ENCODE results near the gene CHTOP. TPM values are rescaled to one million over a fixed set of nuclear protein-coding genes. Genes with fewer than 3 reads are reported as not detected.

Gene CHTOP
- total and polyA plus RNA-seq, 2 experiments from 2014 or later, result 73.4 to 97.8 TPM

DNA sequence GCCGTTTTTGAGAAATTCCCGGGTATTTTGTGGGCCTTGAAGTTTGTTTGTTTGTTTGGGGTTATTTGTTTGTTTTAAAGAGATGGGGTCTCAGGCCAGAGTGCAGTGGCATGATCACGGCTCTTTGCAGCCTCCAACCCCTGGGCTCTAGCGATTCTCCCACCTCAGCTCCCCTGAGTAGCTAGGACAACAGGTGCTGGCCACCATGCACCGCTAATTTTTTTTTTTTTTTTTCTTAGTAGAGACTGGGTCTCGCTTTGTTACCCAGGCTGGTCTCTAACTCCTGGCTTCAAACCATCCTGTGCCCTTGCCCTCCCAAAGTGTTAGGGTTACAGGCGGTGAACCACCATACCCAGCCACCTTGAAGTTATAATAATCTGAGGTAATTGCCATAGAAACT lies 2.0 kb downstream of the CHTOP start:
- Mint-ChIP-seq H3K9me3 (no peaks in the 10 kb centered on the region), H3K27me3 (ENCODE audit: insufficient read depth, low read depth, poor library complexity) (peaks cover 14% of the 10 kb centered on the region), H3K4me3 (peak overlapping the region; percentile 96), H3K4me1 (peaks cover 15% of the 10 kb centered on the region), H3K36me3 (ENCODE audit: low read depth) (peaks cover 70% of the 10 kb centered on the region), H3K27ac (peak overlapping the region; percentile 80; the same call in 1 of the 2 replicates)
- H4K20me1 ChIP-seq (replicated peaks; ENCODE audit: insufficient read depth), result peaks cover 26% of the 10 kb centered on the region
- H3K27me3 ChIP-seq (ENCODE audit: insufficient read depth), result no peaks in the 10 kb centered on the region
- peak overlapping the region; percentile 84; the same call in 1 of the 2 replicates for H3K4me2 ChIP-seq
- peak overlapping the region; percentile 89 for H3K4me3 ChIP-seq
- peaks cover 12% of the 10 kb centered on the region; the same call in 1 of the 2 replicates for H3K4me1 ChIP-seq (ENCODE audit: insufficient read depth)
- H3K27ac ChIP-seq (ENCODE audit: low read depth), result peak overlapping the region; percentile 63; the same call in 1 of the 2 replicates
- no peaks in the 10 kb centered on the region for H3K9me2 ChIP-seq (ENCODE audit: insufficient read depth)
- no peak overlapping the region for H2AFZ ChIP-seq
- H3K36me3 ChIP-seq (ENCODE audit: insufficient read depth), result peaks cover 51% of the 10 kb centered on the region
- peaks cover 22% of the 10 kb centered on the region for H3F3A ChIP-seq (replicated peaks; ENCODE audit: low read depth)
- no peak for TF ChIP-seq STAT1 (IDR thresholded peaks at IDR 0.05; ENCODE audit: unreplicated experiment)
- DNase-seq (ENCODE audit: low spot score) (no peak), ATAC-seq (no peak)
- peaks cover 57% of the 10 kb centered on the region for H3K79me2 ChIP-seq (replicated peaks; ENCODE audit: insufficient read depth)

DNA sequence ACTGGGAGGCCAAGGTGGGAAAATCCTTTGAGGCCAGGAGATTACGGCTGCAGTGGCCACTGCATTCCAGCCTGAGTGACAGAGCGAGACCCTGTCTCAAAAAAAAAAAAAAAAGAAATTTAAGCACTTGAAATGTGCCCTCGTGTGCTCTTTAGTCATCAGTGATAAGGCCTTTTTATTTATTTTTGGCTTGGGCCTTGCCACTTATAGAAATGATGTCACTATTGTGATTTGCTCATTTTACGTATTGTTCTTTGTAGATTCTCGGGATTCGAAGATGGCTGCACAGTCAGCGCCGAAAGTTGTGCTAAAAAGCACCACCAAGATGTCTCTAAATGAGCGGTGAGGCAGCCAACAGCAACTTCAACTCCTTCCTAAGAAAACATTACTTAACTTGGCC lies 2.4 kb downstream of the CHTOP start:
- peaks cover 15% of the 10 kb centered on the region for H3K4me1 Mint-ChIP-seq
- no peak overlapping the region for H3K27ac Mint-ChIP-seq
- Histone ChIP-seq H3K9me2 (ENCODE audit: insufficient read depth) (no peaks in the 10 kb centered on the region), H3K4me1 (ENCODE audit: insufficient read depth) (peaks cover 12% of the 10 kb centered on the region; the same call in 1 of the 2 replicates), H3F3A (replicated peaks; ENCODE audit: low read depth) (peaks cover 26% of the 10 kb centered on the region), H3K4me2 (no peak overlapping the region), H3K27ac (ENCODE audit: low read depth) (peak overlapping the region; percentile 63; the same call in 1 of the 2 replicates), H4K20me1 (replicated peaks; ENCODE audit: insufficient read depth) (peaks cover 30% of the 10 kb centered on the region), H3K4me3 (no peak overlapping the region), H3K79me2 (replicated peaks; ENCODE audit: insufficient read depth) (peaks cover 61% of the 10 kb centered on the region), H3K36me3 (ENCODE audit: insufficient read depth) (peaks cover 55% of the 10 kb centered on the region), H3K27me3 (ENCODE audit: insufficient read depth) (no peaks in the 10 kb centered on the region), H2AFZ (no peak overlapping the region)
- TF ChIP-seq ZNF331 (CRISPR knock-in tag; IDR thresholded peaks at IDR 0.05; ENCODE audit: low read depth), result no peak
- TF ChIP-seq CREB1 (CRISPR knock-in tag; IDR thresholded peaks at IDR 0.05; ENCODE audit: low read depth), result no peak
- TF ChIP-seq NANOG (IDR thresholded peaks at IDR 0.05; ENCODE audit: borderline replicate concordance), result no peak
- TF ChIP-seq, protein P1, sequence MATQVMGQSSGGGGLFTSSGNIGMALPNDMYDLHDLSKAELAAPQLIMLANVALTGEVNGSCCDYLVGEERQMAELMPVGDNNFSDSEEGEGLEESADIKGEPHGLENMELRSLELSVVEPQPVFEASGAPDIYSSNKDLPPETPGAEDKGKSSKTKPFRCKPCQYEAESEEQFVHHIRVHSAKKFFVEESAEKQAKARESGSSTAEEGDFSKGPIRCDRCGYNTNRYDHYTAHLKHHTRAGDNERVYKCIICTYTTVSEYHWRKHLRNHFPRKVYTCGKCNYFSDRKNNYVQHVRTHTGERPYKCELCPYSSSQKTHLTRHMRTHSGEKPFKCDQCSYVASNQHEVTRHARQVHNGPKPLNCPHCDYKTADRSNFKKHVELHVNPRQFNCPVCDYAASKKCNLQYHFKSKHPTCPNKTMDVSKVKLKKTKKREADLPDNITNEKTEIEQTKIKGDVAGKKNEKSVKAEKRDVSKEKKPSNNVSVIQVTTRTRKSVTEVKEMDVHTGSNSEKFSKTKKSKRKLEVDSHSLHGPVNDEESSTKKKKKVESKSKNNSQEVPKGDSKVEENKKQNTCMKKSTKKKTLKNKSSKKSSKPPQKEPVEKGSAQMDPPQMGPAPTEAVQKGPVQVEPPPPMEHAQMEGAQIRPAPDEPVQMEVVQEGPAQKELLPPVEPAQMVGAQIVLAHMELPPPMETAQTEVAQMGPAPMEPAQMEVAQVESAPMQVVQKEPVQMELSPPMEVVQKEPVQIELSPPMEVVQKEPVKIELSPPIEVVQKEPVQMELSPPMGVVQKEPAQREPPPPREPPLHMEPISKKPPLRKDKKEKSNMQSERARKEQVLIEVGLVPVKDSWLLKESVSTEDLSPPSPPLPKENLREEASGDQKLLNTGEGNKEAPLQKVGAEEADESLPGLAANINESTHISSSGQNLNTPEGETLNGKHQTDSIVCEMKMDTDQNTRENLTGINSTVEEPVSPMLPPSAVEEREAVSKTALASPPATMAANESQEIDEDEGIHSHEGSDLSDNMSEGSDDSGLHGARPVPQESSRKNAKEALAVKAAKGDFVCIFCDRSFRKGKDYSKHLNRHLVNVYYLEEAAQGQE (IDR thresholded peaks at IDR 0.05; ENCODE audit: unreplicated experiment), result no peak
- TF ChIP-seq ZNF114 (CRISPR knock-in tag; IDR thresholded peaks at IDR 0.05), result no peak
- no peak for TF ChIP-seq POLR2AphosphoS5 (IDR thresholded peaks at IDR 0.05; ENCODE audit: low read depth)
- no peak for TF ChIP-seq EZH2 (IDR thresholded peaks at IDR 0.05; ENCODE audit: low read depth, unreplicated experiment)
- TF ChIP-seq EZH2phosphoT487 (IDR thresholded peaks at IDR 0.05; ENCODE audit: unreplicated experiment), result no peak
- TF ChIP-seq, protein P2, sequence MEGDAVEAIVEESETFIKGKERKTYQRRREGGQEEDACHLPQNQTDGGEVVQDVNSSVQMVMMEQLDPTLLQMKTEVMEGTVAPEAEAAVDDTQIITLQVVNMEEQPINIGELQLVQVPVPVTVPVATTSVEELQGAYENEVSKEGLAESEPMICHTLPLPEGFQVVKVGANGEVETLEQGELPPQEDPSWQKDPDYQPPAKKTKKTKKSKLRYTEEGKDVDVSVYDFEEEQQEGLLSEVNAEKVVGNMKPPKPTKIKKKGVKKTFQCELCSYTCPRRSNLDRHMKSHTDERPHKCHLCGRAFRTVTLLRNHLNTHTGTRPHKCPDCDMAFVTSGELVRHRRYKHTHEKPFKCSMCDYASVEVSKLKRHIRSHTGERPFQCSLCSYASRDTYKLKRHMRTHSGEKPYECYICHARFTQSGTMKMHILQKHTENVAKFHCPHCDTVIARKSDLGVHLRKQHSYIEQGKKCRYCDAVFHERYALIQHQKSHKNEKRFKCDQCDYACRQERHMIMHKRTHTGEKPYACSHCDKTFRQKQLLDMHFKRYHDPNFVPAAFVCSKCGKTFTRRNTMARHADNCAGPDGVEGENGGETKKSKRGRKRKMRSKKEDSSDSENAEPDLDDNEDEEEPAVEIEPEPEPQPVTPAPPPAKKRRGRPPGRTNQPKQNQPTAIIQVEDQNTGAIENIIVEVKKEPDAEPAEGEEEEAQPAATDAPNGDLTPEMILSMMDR (conservative IDR thresholded peaks at IDR 0.05; ENCODE audit: low read depth in 2 of 2), result no peak
- H3K27me3 Mint-ChIP-seq (ENCODE audit: insufficient read depth, low read depth, poor library complexity), result peaks cover 14% of the 10 kb centered on the region
- no peak for ATAC-seq
- no peaks in the 10 kb centered on the region for H3K9me3 Mint-ChIP-seq
- peaks cover 75% of the 10 kb centered on the region for H3K36me3 Mint-ChIP-seq (ENCODE audit: low read depth)
- peak overlapping the region; percentile 96; the same call in 1 of the 3 replicates for H3K4me3 Mint-ChIP-seq
- DNase-seq (ENCODE audit: low spot score), result no peak
